ENCODE results near the gene CARD14.
A peak's percentile ranks its signal among the peaks of the same experiment; 100 is the strongest.
"Not testable (repeated sequence)": the region's sequence is repeated elsewhere in the genome, so short reads cannot be mapped to it uniquely, and the experiment has no call there.

The CARD14 gene

GRCh38 chr17:80253631-80254395 is 84.0 kb downstream of the CARD14 start:
- H3K4me1 ChIP-seq (ENCODE audit: control insufficient read depth, insufficient read depth, low read length, poor library complexity, severe bottlenecking), result peaks cover 33% of the 10 kb centered on the region
- no peak overlapping the region for H3K4me3 ChIP-seq (ENCODE audit: extremely low read depth, insufficient read depth, low read length, poor library complexity, severe bottlenecking)
- H3K9me3 ChIP-seq (ENCODE audit: control insufficient read depth, low read length), result no peaks in the 10 kb centered on the region
- peaks cover 5% of the 10 kb centered on the region for H3K36me3 ChIP-seq (ENCODE audit: control insufficient read depth, insufficient read depth, low read length)
- peak overlapping the region; percentile 79 for H3K27ac ChIP-seq (ENCODE audit: low read depth, low read length, severe bottlenecking)
- 90 to 93% methylated on average over 17 to 21 of the region's 21 CpGs for WGBS, 2 experiments (ENCODE audit: insufficient coverage in 2 of 2)

- H3K27ac ChIP-seq (ENCODE audit: low read depth, low read length, severe bottlenecking), result peak overlapping the region; percentile 79
- H3K4me1 ChIP-seq (ENCODE audit: control insufficient read depth, insufficient read depth, low read length, poor library complexity, severe bottlenecking), result peaks cover 36% of the 10 kb centered on the region
- peaks cover 5% of the 10 kb centered on the region for H3K36me3 ChIP-seq (ENCODE audit: control insufficient read depth, insufficient read depth, low read length)
- H3K4me3 ChIP-seq (ENCODE audit: extremely low read depth, insufficient read depth, low read length, poor library complexity, severe bottlenecking), result no peak overlapping the region
- 86% methylated on average over 12 to 13 of the region's 13 CpGs for WGBS, 2 experiments (ENCODE audit: insufficient coverage in 2 of 2)
- no peaks in the 10 kb centered on the region for H3K9me3 ChIP-seq (ENCODE audit: control insufficient read depth, low read length)
These were observed 84.8 kb downstream of the CARD14 start for GRCh38 chr17:80254396-80255251.

- WGBS, 2 experiments (ENCODE audit: insufficient coverage in 2 of 2), result 95 to 98% methylated on average over 5 of the region's 5 CpGs
- Histone ChIP-seq H3K27ac (ENCODE audit: low read depth, low read length, severe bottlenecking) (no peak overlapping the region), H3K9me3 (ENCODE audit: control insufficient read depth, low read length) (no peaks in the 10 kb centered on the region), H3K4me3 (ENCODE audit: extremely low read depth, insufficient read depth, low read length, poor library complexity, severe bottlenecking) (no peak overlapping the region), H3K4me1 (ENCODE audit: control insufficient read depth, insufficient read depth, low read length, poor library complexity, severe bottlenecking) (peaks cover 38% of the 10 kb centered on the region), H3K36me3 (ENCODE audit: control insufficient read depth, insufficient read depth, low read length) (no peaks in the 10 kb centered on the region)
These were observed 86.2 kb downstream of the CARD14 start for GRCh38 chr17:80256034-80256350.

GRCh38 chr17:80257716-80258213 is 87.9 kb downstream of the CARD14 start:
- H3K4me3 ChIP-seq (ENCODE audit: extremely low read depth, insufficient read depth, low read length, poor library complexity, severe bottlenecking), result no peak overlapping the region
- H3K4me1 ChIP-seq (ENCODE audit: control insufficient read depth, insufficient read depth, low read length, poor library complexity, severe bottlenecking), result peaks cover 44% of the 10 kb centered on the region
- H3K9me3 ChIP-seq (ENCODE audit: control insufficient read depth, low read length), result no peaks in the 10 kb centered on the region
- H3K27ac ChIP-seq (ENCODE audit: low read depth, low read length, severe bottlenecking), result peak overlapping the region; percentile 10
- 75 to 77% methylated on average over 11 of the region's 14 CpGs for WGBS, 2 experiments (ENCODE audit: insufficient coverage in 2 of 2)
- no peaks in the 10 kb centered on the region for H3K36me3 ChIP-seq (ENCODE audit: control insufficient read depth, insufficient read depth, low read length)

GRCh38 chr17:80258296-80258695 is 88.5 kb downstream of the CARD14 start:
- H3K9me3 ChIP-seq (ENCODE audit: control insufficient read depth, low read length); H3K4me3 ChIP-seq (ENCODE audit: extremely low read depth, insufficient read depth, low read length, poor library complexity, severe bottlenecking); H3K36me3 ChIP-seq (ENCODE audit: control insufficient read depth, insufficient read depth, low read length); H3K27ac ChIP-seq (ENCODE audit: low read depth, low read length, severe bottlenecking): not testable (repeated sequence)
- WGBS, 2 experiments (ENCODE audit: insufficient coverage in 2 of 2), result 78 to 89% methylated on average over 2 of the region's 2 CpGs
- peaks cover 46% of the 10 kb centered on the region for H3K4me1 ChIP-seq (ENCODE audit: control insufficient read depth, insufficient read depth, low read length, poor library complexity, severe bottlenecking)

Data from mesodermal cell (in vitro differentiated cells).